Fibroblast of lung (primary cell): ENCODE measurements around the gene SPAAR. TPM values are rescaled to one million over a fixed set of nuclear protein-coding genes. Genes with fewer than 3 reads are reported as not detected.
A peak's percentile ranks its signal among the peaks of the same experiment; 100 is the strongest.

Experiments used
- DNase-seq, 2 donors: peaks; one replicate each; pipeline versions ENCODE4 v3.0.0 to v3.0.0-alpha.2; 2010; ENCODE audit warnings: low read depth in 2 of 2
- H2AFZ ChIP-seq: 2 replicates; pipeline ENCODE4 v1.5.1; 2012; ENCODE audit warnings: low read length, control low read depth, inconsistent platforms
- H3K27ac ChIP-seq: 2 replicates; pipeline ENCODE4 v1.5.1; 2011; ENCODE audit warnings: low read length, control low read depth; ENCODE audit not compliant: insufficient read depth
- H3K27me3 ChIP-seq: 2 replicates; pipeline ENCODE4 v1.5.1; 2011; ENCODE audit warnings: mild to moderate bottlenecking, low read length; ENCODE audit not compliant: control insufficient read depth, insufficient read depth
- H3K36me3 ChIP-seq: 2 replicates; pipeline ENCODE4 v1.5.1; 2011; ENCODE audit warnings: low read length; ENCODE audit not compliant: control insufficient read depth, insufficient read depth
- H3K4me1 ChIP-seq: 2 replicates; pipeline ENCODE4 v1.5.1; 2011; ENCODE audit warnings: low read length; ENCODE audit not compliant: control insufficient read depth, insufficient read depth; ENCODE audit errors: extremely low read depth
- H3K4me2 ChIP-seq: 2 replicates; pipeline ENCODE4 v1.5.1; 2011; ENCODE audit warnings: low read length, control low read depth; ENCODE audit not compliant: insufficient read depth; ENCODE audit errors: extremely low read depth
- H3K4me3 ChIP-seq, 4 experiments: fragments of 200-600 bp in 1 of 4; sonication (generic) in 1 of 4; replicated peaks in 1 of 4; 2 replicates each; pipeline ENCODE4 v1.5.1; 2011 to 2016; ENCODE audit warnings: low read length in 4 of 4, low read depth in 3 of 4, mild to moderate bottlenecking in 3 of 4, control low read depth in 2 of 4, inconsistent platforms in 1 of 4, mixed read lengths in 1 of 4; ENCODE audit not compliant: insufficient read depth in 1 of 4; ENCODE audit errors: control extremely low read depth in 1 of 4
- H3K79me2 ChIP-seq: 2 replicates; pipeline ENCODE4 v1.5.1; 2012; ENCODE audit warnings: mild to moderate bottlenecking, low read length, inconsistent platforms; ENCODE audit not compliant: control insufficient read depth, insufficient read depth
- H3K9ac ChIP-seq: 2 replicates; pipeline ENCODE4 v1.5.1; 2011; ENCODE audit warnings: mild to moderate bottlenecking, low read length, control low read depth; ENCODE audit not compliant: insufficient read depth
- H3K9me3 ChIP-seq: 2 replicates; pipeline ENCODE4 v1.5.1; 2012; ENCODE audit warnings: low read depth, low read length; ENCODE audit not compliant: control insufficient read depth, insufficient read depth
- H4K20me1 ChIP-seq: 2 replicates; pipeline ENCODE4 v1.5.1; 2011; ENCODE audit warnings: low read length; ENCODE audit not compliant: control insufficient read depth, insufficient read depth; ENCODE audit errors: extremely low read depth
- CTCF ChIP-seq, 2 donors: IDR thresholded peaks in 1 of 2; conservative IDR thresholded peaks in 1 of 2; 1 replicate in 1 of 2; 2 replicates in 1 of 2; pipeline ENCODE4 v1.5.1; 2011 to 2012; ENCODE audit warnings: low read length in 2 of 2, control low read depth in 1 of 2, inconsistent platforms in 1 of 2, low read depth in 1 of 2, mild to moderate bottlenecking in 1 of 2
- EZH2 ChIP-seq: IDR thresholded peaks from 2 replicates; pipeline ENCODE4 v1.5.1; 2012; ENCODE audit warnings: low read length, control low read depth, mild to moderate bottlenecking; ENCODE audit errors: missing control alignments
- polyA plus RNA-seq, 2 donors: library from polyadenylated mRNA; depleted of rRNA in 1 of 2; stranded (reverse) in 1 of 2; unstranded in 1 of 2; fragments of >200 nt; gene quantifications; 2 replicates each; pipeline ENCODE4 v1.2.1, GENCODE V29; 2011 to 2012; ENCODE audit warnings: missing spikeins in 1 of 2
- total RNA-seq: library from RNA; depleted of rRNA; stranded (reverse); fragments of >200 nt; gene quantifications from 2 replicates; pipeline ENCODE4 v1.2.1, GENCODE V29; 2014

SPAAR gene
- total and polyA plus RNA-seq, 2 donors (not counting 1 experiment from before 2014, with no cell fraction given): 0.17 to 0.41 TPM

GRCh38 chr9:35948451-35948850 is 39.2 kb downstream of the SPAAR start:
- Histone ChIP-seq H3K9me3 (no peaks in the 10 kb centered on the region), H3K27me3 (no peaks in the 10 kb centered on the region), H4K20me1 (no peaks in the 10 kb centered on the region), H3K4me3 (no peak overlapping the region), H3K79me2 (no peaks in the 10 kb centered on the region), H3K4me2 (no peak overlapping the region), H3K36me3 (no peaks in the 10 kb centered on the region), H3K27ac (no peak overlapping the region), H3K4me1 (no peaks in the 10 kb centered on the region), H3K9ac (no peak overlapping the region), H2AFZ (no peak overlapping the region)
- TF ChIP-seq CTCF (conservative IDR thresholded peaks at IDR 0.05 in 1 of 2, IDR thresholded peaks at IDR 0.05 in 1 of 2; ENCODE audit: low read depth in 1 of 2, low read length in 2 of 2) (no peak), EZH2 (no peak)
- no peak for DNase-seq

- Histone ChIP-seq H4K20me1 (no peaks in the 10 kb centered on the region), H3K4me1 (no peaks in the 10 kb centered on the region), H3K27ac (no peak overlapping the region), H3K4me3 (no peak overlapping the region), H2AFZ (no peak overlapping the region), H3K9me3 (no peaks in the 10 kb centered on the region), H3K36me3 (no peaks in the 10 kb centered on the region), H3K9ac (no peak overlapping the region), H3K27me3 (no peaks in the 10 kb centered on the region), H3K4me2 (no peak overlapping the region), H3K79me2 (no peaks in the 10 kb centered on the region)
- DNase-seq: no peak
- TF ChIP-seq EZH2 (no peak), CTCF (conservative IDR thresholded peaks at IDR 0.05 in 1 of 2, IDR thresholded peaks at IDR 0.05 in 1 of 2; ENCODE audit: low read depth in 1 of 2, low read length in 2 of 2) (no peak)
Measured at GRCh38 chr9:35948901-35949318, 39.6 kb downstream of the SPAAR start.

- no peaks in the 10 kb centered on the region for H3K27me3 ChIP-seq
- no peak overlapping the region for H2AFZ ChIP-seq
- peak overlapping the region; percentile 8 for H3K4me2 ChIP-seq
- no peak overlapping the region for H3K27ac ChIP-seq
- TF ChIP-seq CTCF (conservative IDR thresholded peaks at IDR 0.05 in 1 of 2, IDR thresholded peaks at IDR 0.05 in 1 of 2; ENCODE audit: low read depth in 1 of 2, low read length in 2 of 2): no peak
- TF ChIP-seq EZH2: no peak
- DNase-seq: peak; percentile 32 to 80
- no peaks in the 10 kb centered on the region for H3K79me2 ChIP-seq
- no peaks in the 10 kb centered on the region for H4K20me1 ChIP-seq
- no peak overlapping the region for H3K9ac ChIP-seq
- H3K36me3 ChIP-seq: no peaks in the 10 kb centered on the region
- H3K4me1 ChIP-seq: no peaks in the 10 kb centered on the region
- H3K9me3 ChIP-seq: no peaks in the 10 kb centered on the region
- no peak overlapping the region for H3K4me3 ChIP-seq
Measured at GRCh38 chr9:35951736-35952135, 42.4 kb downstream of the SPAAR start.
